G401.6 (cell line): ENCODE measurements around the gene RABGAP1.

Experiments used
- FAIRE-seq: peaks from 2 replicates; lab custom pipeline; 2012; peaks lifted over from hg19 to GRCh38; lab: Jason Lieb, UNC

RABGAP1 gene

GRCh38 chr9:122944960-122945888 lies 4.4 kb downstream of the RABGAP1 start:
- FAIRE-seq = no peak

- FAIRE-seq = no peak
Observed at GRCh38 chr9:122946461-122947005, 5.7 kb downstream of the RABGAP1 start.

DNA sequence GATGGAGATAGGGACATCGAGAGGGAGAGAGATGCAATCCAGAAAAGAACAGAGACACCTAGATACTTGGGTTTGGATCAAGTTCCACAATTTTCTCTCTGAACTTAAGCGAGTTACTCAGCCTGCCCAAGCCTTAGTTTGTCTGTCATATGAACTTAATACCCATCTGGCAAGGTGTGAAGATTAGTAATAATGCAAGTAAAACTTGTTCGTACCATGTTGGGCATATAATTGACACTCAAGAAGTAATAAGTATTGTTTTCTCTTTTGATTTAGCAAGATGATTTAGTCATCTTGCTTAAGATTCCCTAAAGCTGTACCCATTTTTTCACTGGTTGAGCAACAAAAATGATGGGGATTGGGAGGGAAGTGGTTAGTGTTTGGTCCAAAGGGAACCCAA lies 7.5 kb downstream of the RABGAP1 start:
- FAIRE-seq = no peak

GRCh38 chr9:122949696-122950095 lies 8.9 kb downstream of the RABGAP1 start:
- no peak for FAIRE-seq

DNA sequence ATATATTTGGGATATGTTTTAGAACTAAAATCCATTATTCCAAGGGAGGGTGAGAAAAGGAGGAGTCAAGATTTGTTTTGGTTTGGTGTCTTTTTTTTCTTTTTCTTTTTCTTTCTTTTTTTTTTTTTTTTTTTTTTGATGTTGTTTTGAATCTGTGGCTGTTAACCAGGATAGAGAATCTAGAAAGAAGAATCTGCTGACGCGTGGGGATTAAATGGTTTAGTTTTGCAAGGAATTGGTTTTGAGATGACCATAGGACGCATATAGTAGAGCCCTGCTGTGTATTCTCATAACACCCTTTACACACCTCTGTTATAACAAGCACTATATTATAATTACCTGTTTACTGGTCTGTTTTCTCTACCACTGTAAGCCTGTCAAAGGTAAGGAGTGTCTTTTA lies 9.4 kb downstream of the RABGAP1 start:
- no peak for FAIRE-seq

GRCh38 chr9:122951056-122951455 lies 10.2 kb downstream of the RABGAP1 start:
- no peak for FAIRE-seq

GRCh38 chr9:122954253-122954691 lies 13.5 kb downstream of the RABGAP1 start:
- FAIRE-seq = no peak

- no peak for FAIRE-seq
Observed at GRCh38 chr9:122955961-122956360, 15.1 kb downstream of the RABGAP1 start.

DNA sequence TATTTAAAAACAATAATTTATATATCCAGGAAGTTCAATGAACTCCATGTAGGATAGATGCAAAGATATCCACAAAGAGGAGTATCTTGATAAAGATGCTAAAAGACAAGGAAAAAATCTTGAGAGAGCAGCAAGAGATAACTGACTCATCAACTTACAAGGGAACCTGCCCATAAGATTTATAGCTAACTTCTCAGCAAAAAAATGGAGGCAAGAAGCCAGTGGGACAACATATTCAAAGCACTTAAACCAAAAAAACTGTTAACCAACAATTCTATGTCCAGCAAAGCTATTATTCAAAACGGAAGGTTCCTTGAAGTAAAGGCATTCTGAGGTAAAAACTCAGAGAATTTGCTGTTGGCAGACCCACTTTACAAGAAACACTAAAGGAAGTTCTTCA lies 20.3 kb downstream of the RABGAP1 start:
- FAIRE-seq = no peak

- no peak for FAIRE-seq
Observed at GRCh38 chr9:122975196-122975595, 34.4 kb downstream of the RABGAP1 start.

DNA sequence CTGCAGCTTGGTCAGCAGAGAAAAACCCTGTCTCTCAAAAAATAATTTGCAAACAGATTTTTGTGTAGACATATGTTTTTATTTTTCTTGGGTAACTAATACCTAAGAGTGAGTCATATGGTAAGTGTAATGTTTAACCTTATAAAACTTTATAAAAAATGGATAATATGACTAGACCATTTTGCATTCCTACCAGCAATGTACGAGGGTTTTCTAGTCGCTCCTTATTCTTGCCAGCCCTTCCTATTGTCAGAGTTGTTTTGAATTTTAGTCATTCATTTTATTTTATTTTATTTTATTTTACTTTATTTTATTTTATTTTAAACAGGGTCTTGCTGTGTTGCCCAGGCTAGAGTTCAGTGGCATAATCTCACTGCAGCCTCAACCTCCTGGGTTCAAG lies 37.8 kb downstream of the RABGAP1 start:
- FAIRE-seq = no peak

GRCh38 chr9:122986010-122986409 lies 45.2 kb downstream of the RABGAP1 start:
- no peak for FAIRE-seq

GRCh38 chr9:122988141-122988540 lies 47.3 kb downstream of the RABGAP1 start:
- FAIRE-seq = no peak

- no peak for FAIRE-seq
Observed at GRCh38 chr9:122988920-122989621, 48.3 kb downstream of the RABGAP1 start.

DNA sequence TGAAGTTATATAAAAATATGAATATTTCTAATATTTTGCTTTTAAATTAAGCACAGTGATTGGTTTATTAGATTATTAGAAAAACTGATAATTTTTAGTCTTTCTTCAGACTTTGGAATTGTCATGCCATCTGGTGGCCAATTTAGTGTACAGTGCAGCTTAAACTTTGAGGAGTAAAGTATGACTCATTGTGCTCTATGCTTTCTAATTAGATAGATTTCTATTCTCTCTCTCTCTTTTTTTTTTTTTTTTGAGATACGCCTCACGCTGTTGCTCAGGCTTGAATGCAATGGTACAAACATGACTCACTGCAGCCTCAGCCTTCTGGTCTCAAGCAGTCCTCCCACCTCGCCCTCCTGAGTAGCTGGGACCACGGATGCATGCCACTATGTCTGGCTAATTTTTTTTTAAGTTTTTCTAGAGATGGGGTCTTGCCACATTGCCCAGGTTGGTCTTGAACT lies 50.6 kb downstream of the RABGAP1 start:
- peak; percentile 96 for FAIRE-seq

DNA sequence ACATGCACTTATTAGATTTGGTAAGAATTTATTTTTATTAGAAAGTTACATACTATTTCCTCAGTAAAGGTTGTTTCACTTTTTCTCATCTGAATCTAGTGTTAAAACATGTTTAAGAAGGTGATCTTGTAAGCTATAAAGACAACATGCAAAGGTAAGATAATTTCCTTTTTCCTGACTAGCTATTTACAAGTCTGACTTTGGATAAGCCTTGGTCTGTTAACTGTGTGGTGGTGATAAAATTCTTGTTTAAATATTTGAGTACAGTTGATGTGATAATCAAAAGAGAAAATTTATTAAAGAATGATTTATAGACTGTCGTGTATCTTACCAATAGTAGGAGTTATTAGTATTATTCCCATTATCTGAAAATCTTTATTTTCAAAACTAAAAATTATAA lies 55.8 kb downstream of the RABGAP1 start:
- FAIRE-seq = peak; percentile 67

DNA sequence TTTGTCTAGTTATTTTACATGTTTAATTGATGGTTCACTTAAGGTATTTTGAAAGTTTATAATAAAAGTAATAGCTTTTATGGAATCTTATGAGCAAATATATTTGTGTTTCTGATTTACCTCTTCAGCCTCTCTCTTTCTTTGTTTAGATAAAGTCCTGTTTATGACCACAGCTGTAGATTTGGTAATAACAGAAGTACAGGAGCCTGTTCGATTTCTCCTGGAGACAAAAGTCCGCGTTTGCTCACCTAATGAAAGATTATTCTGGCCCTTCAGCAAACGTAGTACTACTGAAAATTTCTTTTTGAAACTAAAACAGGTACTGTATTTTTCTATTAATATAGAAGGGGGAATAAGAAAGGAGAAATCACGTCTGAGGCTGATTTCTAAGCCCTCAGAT lies 57.6 kb downstream of the RABGAP1 start:
- no peak for FAIRE-seq

GRCh38 chr9:123000371-123001068 lies 59.7 kb downstream of the RABGAP1 start:
- no peak for FAIRE-seq

DNA sequence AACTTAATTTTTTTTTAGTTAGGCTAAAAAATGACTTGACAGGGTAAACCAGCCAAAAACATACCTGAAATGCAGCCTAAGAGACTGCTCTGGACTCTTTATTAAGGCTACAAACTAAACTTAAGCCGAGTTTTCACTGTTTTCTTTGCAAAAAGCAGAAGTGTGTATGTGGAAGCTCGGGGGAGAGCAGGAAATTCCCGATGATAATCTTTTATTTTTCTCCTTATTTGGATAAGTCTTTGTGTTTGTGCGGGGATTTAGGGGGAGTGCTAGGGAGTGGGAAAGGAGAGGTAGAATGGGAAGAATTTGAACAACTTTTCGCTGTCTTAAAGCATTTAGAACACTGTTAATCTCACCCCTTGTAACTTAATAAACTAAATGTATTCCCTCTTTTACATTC lies 61.9 kb downstream of the RABGAP1 start:
- no peak for FAIRE-seq

DNA sequence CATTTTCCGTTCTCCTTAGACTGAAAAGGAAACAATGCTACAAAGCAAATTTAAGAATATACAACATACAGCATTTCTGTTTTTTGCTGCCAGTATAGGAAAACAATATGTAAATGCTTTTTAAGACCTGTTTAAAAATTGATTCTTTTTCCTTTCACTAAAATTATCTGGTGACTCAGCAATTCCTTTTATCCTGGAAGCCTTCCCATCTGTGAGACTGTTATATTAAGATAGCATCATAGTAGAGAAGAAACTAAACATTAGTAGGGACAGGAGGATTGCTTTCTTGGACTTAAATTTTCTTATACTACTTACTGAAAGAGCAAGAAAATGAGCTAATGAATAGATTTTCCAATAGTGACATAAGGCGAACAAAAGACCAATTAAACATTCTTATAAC lies 62.6 kb downstream of the RABGAP1 start:
- no peak for FAIRE-seq

DNA sequence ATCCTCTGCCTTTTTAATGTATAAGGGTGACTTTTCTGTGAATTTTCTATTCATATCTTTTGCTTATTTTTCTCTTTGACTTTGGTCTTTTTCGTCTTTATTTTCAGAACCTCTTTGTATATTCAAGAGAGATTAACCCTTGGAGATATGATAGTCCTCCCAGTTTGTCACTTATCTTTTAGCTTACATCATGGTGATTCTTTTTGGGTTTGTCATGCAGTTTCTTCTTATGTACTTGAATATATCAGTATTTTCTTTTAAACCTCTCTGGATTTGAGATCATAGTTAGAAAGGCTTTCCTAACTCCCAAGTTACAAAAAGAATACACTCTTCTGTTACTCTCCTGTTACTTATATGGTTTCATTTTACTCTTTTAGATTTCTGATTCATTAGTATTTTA lies 65.1 kb downstream of the RABGAP1 start:
- FAIRE-seq = no peak

DNA sequence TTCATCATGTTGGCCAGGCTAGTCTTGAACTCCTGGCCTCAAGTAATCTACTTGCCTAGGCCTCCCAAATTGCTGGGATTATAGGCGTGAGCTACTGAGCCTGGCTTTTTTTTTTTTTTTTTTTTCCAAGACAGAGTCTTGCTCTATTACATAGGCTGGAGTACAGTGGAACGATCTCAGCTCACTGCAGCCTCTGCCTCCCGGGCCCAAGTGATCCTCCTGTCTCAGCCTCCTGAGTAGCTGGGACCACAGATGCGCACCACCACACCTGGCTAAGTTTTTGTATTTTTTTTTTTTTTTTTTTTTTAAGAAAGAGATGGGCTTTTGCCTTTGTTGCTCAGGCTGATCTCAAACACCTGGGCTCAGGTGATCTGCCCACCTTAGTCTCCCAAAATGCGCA lies 66.4 kb downstream of the RABGAP1 start:
- no peak for FAIRE-seq

DNA sequence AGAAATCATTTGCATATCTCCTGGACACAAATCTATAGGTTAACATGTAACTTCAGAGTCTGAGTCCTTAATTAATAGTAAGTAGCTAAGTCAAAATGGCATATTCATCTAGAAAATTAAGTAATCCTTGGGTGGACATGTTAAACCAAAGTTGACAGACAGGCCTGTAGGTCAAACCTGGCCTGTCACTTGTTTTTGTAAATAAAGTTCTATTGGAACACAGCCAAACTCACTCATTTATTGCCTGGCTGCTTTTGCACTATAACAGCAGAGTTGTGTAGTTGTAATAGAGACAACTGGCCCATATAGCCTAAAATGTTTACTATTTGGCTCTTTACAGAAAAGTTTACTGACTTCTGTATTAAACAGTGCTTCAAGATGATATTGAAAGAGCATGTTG lies 68.1 kb downstream of the RABGAP1 start:
- FAIRE-seq = no peak
